SK-N-SH (cell line): ENCODE results near the gene SEC62.

Experiments
- CTCF ChIP-seq: fragments of 200-600 bp; sonication (generic); IDR thresholded peaks from 2 replicates; pipeline ENCODE4 v1.6.1; 2017; ENCODE audit warnings: antibody characterized with exemption, mild to moderate bottlenecking, moderate library complexity
- EP300 ChIP-seq, 2 experiments: IDR thresholded peaks; 2 replicates each; pipeline versions ENCODE4 v1.4.0 to v1.6.1; 2012; ENCODE audit warnings: borderline replicate concordance in 1 of 2, low read depth in 1 of 2, low read length in 1 of 2
- FOXM1 ChIP-seq: IDR thresholded peaks from 2 replicates; pipeline ENCODE4 v1.4.0; 2012; ENCODE audit warnings: low read depth, mild to moderate bottlenecking
- JUND ChIP-seq: IDR thresholded peaks from 2 replicates; pipeline ENCODE4 v1.4.0; 2012
- TEAD4 ChIP-seq: IDR thresholded peaks from 2 replicates; pipeline ENCODE4 v1.4.0; 2012; ENCODE audit warnings: mild to moderate bottlenecking, borderline replicate concordance; ENCODE audit not compliant: insufficient read depth

GRCh38 chr3:169992156-169992555 is 25.5 kb downstream of the SEC62 start:
- no peak for TF ChIP-seq CTCF
- TF ChIP-seq TEAD4, result no peak
- no peak for TF ChIP-seq EP300 (IDR thresholded peaks at IDR 0.05; ENCODE audit: borderline replicate concordance in 1 of 2, low read depth in 1 of 2, low read length in 1 of 2)
- TF ChIP-seq FOXM1, result no peak
- TF ChIP-seq JUND, result no peak
